GM03348 (cell line): ENCODE results near the gene ECI1.
"Not testable (repeated sequence)": the region's sequence is repeated elsewhere in the genome, so short reads cannot be mapped to it uniquely, and the experiment has no call there.

Experiments used
- DNase-seq: peaks from one replicate; pipeline ENCODE4 v3.0.0; 2012; ENCODE audit warnings: low spot score

Gene ECI1

DNA sequence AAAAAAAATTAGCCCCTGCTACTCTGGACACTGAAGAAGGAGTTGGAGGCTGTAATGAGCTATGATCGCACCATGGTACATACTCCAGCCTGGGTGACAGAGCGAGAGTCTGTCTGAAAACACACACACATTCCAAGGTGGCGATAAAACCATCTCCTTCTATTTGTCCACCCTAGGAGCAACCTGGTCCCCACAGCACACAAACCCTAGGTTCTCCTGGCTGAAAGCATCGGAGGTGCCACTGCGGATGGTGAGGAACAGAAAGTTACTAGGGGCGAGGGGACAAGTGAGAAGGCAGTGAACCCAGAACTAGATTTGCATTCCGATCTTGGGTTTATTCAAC, 1.4 kb upstream of the ECI1 start:
- no peak for DNase-seq

DNA sequence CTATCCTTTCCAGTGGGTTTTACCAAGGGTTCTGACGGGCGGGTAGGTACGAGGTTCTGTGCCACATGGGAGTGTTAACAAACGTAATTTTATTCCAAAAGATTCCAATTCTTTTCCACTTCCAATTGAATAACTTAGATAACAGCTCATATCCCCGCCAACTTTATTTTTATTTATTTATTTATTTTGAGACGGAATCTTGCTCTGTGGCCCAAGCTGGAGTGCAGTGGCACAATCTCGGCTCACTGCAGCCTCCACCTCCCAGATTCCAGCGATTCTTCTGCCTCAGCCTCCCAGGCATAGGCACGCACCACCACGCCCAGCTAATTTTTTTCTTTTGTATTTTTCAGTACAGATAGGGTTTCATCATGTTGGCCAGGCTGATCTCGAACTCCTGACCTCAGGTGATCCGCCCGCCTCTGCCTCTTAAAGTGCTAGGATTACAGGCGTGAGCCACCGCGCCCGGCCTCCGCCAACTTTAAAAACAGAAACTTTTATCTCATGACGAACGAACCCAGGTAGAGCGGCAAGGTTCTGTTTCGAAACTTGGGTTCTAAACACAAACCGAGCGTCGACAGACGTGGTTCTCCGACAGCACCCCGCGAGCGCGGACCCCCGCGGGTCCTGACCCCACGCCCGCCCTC, 613 bp downstream of the ECI1 start:
- no peak for DNase-seq

DNA sequence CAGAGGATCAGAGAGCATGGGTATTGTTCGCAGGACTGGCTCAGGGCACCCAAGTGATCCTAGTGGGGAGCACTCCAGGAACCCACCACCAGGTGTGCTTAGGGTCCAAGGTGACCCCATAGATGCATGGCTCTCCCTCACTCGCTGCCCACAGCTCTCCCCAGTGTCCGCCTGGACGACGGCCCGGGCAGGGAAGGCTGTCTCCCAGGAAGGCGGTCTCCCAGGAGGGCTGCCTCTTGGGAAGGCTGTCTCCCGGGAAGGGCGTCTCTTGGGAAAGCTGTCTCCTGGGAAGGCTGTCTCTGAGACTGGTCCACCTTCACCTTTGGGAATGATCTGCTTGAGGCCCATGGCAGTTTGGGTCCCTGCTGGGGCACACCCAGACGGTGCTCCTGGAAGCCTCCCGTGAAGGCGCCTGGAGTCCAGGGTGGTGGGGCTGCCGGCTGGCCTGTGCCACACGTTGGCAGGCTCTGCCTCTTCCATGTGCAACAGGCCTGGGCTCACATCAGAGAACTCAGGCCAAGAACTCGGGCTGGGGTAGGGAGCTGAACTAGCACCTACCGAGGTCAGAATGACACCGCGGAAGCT, 5.0 kb downstream of the ECI1 start:
- DNase-seq: no peak

DNA sequence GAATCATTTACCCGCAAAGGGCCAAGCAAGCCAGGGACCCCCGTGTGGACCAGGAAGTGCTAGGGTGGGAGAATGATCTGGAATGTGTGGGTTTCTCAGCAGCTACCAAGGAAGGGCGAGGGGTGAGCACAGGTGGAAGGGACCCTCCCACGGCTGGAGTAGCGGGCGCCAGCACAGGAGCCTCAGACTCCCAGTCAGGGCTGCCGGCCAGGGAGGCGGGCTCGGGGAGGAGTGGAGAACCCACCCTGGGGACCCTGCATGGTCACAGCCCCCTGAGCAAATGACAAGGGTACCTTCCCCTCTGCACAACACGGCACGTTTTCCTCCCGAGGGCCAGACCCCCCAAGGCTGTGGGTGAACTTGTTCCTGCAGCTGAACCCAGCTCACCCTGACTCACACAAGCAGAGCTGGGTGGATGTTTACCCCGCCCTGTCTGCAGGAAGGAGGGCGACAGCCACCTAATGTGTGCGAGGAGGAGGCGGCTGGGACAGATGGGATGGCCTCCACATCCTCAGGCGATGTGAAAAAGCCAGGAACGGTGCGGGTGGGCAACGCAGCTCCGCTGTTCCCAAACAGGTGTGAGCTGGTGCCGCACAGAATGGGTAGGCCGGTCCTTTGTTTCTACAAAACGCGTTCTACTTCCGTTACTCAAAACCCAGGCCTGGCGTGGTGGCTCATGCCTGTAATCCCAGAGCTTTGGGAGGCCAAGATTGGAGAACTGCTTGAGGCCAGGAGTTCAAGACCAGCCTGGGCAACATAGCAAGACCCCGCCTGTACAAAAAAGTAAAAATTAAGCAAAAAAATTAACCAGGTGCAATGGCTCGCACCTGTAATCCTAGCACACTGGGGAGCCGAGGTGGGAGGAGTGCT, 6.2 kb downstream of the ECI1 start:
- DNase-seq: no peak

DNA sequence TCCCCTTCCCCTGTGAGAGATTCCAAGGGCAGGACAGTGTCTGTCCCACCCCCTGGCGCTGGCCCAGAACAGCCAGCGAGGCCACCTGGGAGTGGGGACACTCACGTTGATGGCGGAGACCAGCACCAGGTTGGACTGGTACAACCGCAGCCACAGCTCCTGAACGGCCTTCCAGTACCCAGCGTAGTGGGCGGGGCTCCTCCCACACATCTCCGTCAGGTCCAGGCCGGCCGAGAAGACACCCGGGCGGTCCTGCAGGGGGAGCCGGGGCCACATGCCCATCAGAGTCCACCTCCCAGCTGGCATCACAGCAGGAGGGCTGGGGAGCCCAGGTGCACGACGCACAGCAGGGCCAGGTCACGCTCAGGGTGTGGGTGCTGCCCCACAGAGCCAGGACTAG, 7.1 kb downstream of the ECI1 start:
- DNase-seq: no peak

DNA sequence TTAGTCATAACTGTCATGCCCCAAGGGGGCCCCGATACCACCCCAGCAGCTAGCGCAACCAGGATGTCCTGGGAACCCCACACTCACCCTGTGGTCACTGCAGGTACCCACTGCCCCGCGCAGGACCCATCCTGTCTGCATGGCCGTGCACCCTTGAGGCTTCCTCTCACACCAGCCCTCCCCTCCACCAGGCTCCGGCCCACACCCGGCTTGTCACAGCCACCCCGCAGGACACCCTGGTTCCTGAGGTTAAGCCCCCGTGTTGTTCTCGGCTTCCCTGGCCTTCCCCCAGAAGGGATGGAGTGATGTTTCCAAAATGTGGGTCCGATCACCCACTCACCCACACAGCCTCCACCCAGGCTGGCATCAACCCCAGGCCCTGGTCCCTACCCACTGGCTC, 7.6 kb downstream of the ECI1 start:
- no peak for DNase-seq

DNA sequence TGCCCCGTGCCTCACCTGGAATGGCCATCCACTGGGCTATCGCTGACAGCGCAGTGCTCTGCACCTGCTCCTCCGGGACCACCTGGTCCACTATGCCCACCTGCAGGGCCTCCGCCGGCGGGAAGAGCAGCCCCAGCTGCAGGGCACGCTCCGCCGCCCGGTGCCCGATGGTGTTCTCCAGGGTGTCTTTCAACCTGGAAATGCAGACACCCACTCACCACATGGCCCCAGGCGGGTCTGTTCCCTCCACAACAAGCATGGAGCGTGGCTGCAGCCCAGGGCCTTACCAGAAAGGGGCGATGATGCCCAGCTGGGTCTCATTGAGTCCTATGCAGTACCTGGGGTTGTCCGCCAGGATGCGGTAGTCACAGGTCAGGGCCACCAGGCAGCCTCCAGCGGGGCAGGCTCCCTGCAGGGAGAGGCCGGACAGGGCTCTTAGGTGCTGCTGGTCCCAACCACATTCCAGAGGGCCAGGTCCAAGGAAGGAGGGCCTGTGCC, 8.3 kb downstream of the ECI1 start:
- DNase-seq: no peak

DNA sequence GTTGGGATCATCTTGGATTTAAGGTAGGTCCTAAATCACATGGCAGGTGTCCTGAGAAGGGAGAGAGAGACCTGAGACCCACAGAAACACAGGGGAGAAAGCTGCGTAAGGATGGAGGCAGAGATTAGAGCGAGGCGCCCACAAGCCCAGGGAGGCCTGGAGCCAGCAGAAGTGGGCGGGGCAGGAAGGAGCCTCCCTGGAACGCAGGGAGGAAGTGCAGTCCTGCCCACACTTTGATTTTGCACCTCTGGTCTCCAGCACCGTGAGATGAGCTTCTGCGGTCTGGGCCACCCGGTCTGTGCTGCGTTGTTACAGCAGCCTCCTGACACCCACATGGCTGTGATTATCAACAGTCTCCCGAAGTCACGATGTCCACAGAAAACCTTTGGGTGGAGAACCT, 8.8 kb downstream of the ECI1 start:
- no peak for DNase-seq

DNA sequence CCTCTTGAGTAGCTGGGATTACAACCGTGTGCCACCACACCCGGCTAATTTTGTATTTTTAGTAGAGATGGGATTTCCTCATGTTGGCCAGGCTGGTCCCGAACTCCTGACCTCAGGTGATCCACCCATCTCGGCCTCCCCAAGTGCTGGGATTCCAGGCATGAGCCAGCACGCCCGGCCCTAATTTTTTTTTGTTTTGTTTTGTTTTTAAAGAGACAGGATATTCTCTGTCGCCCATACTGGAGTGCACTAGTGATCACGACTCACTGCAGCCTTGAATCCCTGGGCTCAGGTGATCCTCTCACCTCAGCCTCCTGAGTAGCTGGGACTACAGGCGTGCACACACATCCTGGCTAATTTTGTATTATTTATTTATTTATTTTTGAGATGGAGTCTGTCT, 11.1 kb downstream of the ECI1 start:
- not testable (repeated sequence) for DNase-seq

DNA sequence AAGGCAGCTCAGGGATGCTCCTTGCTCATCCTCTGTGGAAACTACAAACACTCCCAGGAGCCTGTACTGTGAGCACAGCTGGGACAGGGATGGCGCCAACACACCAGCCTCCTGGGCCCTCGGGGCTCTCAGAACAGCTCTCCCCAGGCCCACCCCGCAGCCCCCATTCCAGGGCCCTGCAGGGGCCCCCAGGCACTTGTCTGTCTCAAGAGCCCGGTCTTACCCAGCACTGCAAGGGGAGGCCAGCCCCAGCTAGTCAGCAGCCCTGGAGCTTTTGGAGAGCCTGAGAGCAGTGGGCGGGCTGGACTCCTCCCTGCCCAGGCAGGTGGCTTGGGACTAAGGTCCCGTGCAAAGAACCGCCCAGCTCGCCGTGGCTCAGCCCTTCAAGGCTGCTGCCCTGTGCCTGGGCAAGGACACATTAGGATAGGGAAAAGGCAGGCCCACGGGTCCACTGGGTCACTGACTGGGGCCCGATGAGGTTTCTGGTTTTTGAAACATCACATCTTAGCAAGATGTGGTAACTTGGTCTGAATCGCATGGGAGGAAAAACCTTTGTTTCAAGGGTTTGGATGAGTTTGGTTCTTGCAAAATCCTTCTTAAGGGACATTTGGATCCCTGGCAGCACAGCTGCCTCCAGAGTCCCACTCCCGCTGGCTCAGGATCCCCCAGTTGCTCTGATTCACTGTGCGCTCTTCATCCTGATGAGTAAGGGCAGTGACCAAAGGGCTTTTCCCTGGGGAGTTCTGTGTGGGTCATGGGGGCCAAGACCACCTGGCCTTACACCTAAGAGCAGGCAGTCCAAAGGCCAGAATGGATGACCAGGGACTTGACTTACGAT, 12.3 kb downstream of the ECI1 start:
- no peak for DNase-seq

DNA sequence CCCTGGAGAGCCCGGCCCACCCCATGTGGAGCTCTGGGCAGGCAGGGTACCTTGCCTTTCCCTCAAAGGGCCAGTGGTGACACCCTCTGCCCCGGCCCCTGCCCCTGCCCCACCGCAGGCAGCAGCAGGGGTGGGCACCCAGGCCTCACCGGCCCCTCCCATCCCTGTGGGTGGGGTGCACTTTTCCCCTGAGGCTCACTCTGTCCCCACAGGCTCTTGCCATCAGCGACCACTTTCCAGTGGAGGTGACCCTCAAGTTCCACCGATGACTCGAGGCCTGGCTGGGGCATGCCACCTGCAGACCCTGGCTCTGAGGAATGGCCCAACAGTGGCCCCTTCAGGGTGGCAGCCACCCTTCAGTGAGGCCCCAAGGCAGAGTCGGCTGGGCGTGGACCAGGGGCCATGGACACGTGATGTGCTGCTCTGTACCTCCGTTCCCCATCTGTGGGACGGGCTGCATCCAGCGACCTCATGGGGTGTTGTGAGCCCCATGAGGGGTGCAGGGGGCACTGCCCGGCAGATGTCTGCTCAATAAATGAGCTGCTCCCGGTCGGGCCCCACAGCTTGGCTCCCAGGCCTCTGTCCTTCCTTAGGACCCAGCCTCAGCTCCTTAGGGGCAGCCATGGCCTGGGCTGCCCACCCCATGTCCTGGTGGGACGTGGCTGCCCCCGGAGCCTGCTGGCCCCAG, 13.1 kb downstream of the ECI1 start:
- no peak for DNase-seq

DNA sequence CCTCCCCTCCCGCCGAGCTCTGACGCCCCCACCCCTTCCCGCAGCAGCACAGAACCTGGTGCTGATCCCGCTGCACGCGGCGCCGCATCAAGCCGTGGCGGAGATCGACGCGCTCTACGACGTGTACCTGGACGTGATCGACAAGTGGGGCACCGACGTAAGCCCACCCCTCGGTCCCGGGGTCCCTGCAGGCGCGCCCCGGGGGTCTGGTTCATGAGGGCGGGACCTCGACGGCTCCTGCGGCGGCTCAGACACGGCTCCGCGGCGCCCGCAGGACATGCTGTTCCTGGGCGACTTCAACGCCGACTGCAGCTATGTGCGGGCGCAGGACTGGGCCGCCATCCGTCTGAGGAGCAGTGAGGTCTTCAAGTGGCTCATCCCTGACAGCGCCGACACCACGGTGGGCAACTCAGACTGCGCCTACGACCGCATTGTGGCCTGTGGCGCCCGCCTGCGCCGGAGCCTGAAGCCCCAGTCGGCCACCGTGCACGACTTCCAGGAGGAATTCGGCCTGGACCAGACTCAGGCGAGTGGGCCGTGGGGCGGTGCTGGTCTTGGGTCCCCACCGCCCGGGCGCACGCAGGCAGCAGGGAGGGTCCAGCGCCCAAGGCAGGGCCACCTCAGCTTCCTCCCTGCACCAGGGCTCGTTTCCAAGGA, 13.8 kb downstream of the ECI1 start:
- no peak for DNase-seq

DNA sequence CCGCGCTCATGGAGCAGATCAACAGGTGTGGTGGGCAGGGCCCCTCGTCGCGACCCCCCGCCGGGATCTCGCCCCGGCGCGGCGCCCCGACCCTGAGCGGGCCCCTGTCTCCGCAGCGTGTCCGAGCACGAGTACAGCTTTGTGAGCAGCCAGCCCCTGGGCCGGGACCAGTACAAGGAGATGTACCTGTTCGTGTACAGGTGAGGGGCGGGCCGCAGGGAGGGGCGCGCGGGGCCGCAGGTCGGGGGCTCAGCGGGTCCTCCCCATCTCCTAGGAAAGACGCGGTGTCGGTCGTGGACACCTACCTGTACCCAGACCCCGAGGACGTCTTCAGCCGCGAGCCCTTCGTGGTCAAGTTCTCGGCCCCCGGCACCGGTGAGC, 14.3 kb downstream of the ECI1 start:
- DNase-seq: no peak

DNA sequence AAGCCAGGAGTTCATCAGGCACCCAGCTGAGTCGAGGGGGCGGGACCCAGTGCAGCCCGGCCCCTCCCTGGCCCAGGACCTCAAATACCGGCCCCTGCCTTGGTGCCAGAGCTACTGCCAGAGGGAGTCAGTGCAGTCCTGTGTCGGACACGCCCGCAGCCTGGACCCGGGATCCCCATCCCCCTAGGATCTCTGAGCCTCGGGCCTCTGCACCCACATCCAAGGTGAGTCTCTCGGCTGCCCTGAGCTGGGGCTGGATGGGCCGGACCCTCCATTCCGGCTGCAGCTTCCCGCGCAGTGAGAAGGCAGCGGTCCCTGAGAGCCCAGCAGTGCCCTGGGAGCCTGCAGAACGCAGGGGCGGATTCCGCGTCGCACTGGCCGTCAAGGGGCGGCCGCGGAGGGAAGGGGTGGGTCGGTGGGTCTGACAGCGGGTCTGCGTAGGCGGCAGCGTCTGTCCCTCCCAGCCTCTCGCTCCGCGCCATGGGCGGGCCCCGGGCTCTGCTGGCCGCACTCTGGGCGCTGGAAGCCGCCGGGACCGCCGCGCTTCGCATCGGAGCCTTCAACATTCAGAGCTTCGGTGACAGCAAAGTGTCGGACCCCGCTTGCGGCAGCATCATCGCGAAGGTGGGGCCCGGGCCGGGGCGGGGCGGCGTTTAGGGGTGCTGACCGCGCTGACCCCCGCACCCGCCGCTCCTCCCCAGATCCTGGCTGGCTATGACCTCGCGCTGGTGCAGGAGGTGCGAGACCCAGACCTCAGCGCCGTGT, 14.9 kb downstream of the ECI1 start, which contains the start of gene DNASE1L2:
Gene DNASE1L2 (plus strand): TSS at position 108 of the 765 bp plus-strand sequence. CDS start 373 bp downstream, at position 481.
- DNase-seq: peak; percentile 72

DNA sequence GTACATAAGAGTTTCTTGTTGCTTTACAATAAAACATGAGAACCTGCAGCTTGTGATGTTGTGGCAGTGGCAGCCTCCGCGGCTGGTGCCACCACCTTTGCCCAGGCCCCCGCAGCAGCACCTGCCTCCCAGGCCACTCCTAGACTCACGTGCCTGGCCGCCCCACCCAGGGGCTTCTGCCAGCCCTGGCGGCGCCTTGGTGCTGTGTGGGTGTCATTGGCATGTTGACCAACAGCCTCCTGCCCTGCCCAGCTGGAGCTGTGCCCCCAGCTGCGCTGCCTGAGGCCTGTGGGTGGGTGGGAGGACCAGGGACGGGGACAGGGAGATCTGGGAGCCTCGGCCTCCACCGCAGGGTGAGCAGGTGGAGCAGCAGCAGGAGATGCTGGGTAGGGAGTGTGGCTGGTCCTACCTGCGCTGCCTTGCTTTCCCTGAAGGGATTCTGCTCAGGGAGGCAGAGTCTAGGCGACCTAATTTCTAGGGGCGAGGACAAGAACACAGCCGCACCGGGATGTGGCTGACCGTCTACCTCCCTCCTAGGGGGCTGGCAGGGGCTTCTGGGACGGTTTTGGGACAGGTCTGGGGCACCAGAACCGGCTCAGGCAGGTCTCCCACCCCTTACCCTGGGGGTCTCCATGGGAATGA, 15.6 kb downstream of the ECI1 start:
- no peak for DNase-seq

DNA sequence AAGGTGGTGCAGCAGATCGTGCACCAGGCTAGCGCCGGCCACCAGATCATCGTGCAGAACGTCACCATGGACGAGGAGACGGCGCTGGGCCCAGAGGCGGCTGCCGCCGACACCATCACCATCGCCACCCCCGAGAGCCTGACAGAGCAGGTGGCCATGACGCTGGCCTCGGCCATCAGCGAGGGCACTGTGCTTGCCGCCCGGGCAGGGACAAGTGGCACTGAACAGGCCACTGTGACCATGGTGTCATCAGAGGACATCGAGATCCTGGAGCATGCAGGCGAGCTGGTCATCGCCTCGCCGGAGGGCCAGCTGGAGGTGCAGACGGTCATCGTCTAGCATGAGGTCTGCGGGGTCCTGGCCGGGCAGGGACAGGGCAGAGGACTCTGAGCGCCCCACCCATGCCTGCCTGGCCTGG, 16.1 kb downstream of the ECI1 start:
- no peak for DNase-seq

DNA sequence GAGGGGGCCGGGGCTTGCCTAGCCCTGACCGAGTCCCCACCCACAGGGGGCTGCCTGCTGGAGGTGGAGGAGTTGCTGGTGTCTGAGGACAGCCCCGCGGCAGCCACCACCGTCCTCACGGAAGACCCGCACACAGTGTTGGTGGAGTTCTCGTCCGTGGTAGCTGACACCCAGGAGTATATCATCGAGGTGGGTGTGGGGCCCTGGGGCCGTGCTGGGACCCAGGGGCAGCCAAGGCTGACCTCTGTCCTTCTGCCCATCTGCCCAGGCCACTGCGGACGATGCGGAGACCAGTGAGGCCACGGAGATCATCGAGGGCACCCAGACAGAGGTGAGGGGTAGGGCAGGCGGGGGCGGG, 16.6 kb downstream of the ECI1 start:
- DNase-seq: no peak

DNA sequence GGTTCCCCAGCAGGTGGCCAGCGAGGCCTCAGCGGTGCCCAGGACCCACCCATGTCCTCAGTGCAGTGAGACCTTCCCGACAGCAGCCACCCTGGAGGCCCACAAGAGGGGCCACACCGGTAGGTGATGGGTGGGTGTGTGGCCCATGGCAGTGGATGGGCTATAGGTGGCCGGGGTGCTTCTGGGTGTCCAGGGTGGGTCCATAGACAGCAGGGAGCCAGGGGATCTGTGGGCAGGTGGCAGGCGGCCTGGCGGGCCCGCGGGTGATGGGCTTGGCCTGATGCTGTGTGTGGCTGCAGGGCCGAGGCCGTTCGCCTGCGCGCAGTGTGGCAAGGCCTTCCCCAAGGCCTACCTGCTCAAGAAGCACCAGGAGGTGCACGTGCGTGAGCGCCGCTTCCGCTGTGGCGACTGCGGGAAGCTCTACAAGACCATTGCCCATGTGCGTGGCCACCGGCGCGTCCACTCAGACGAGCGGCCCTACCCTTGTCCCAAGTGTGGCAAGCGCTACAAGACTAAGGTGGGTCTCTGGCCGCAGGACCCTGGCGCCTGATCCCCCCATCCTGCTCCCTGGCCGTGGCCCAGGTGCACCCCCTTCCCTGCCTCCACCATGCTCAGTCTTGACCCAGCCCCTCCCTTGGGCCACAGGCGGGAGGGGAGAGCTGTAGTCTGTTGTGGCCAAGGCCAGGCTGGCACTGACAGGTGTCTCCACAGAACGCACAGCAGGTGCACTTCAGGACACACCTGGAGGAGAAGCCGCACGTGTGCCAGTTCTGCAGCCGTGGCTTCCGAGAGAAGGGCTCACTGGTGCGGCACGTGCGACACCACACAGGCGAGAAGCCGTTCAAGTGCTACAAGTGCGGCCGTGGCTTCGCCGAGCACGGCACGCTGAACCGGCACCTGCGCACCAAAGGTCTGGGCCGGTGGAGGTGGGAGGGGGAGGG, 17.2 kb downstream of the ECI1 start:
- DNase-seq: no peak
